Activated T-cell treated with anti-CD3 and anti-CD28 coated beads for 24 hours (primary cell): ENCODE data around the gene CWF19L1.
"Not testable (repeated sequence)": the region's sequence is repeated elsewhere in the genome, so short reads cannot be mapped to it uniquely, and the experiment has no call there.

Experiments used
- DNase-seq: peaks from one replicate; pipeline ENCODE4 v3.0.0-alpha.2; 2020; ENCODE audit warnings: low read depth

Gene CWF19L1

DNA sequence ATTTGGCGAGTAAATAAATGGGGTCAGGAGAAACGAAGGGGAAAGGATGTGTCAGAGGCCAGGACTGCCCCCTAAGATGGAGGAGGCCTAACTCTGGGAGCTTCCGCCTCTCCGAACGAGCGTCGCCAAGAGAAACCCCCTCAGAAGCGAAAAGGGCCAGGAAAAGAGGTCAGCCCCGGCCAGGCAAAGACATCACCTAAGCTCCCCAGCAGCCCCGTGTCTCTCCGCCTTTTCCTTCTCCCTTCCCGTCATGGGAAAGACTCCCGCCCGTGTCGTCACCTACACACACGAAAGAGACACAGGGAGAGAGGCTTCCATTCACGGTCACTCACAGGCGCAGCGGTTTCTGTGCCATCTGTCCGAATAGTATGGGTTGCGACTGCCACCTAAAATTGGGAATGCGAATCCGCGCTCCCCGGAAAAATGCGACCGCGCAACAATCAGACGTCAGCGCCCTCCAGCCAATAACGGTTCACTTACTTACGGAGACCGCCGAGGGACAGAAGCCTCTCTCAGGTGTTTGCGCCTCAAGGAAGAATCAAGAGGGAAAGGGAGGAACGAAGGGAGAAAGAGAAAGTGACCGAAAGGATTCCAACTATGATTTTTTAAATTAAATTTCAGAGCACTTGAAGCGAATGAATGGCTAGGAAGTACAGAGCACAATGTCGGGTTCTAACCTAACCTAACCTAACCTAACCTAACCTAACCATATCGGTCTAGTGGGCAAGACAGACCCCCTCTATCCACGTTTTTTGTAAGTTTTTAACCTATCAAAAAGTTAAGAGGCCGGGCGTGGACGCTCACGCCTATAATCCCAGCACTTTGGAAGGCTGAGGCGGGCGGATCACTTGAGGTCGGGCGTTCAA, at the start of gene CWF19L1:
CWF19L1 (minus strand) TSS at position 400 of the 866 bp plus-strand sequence; CDS start at position 355, 45 bp downstream.
- DNase-seq = peak; percentile 66

DNA sequence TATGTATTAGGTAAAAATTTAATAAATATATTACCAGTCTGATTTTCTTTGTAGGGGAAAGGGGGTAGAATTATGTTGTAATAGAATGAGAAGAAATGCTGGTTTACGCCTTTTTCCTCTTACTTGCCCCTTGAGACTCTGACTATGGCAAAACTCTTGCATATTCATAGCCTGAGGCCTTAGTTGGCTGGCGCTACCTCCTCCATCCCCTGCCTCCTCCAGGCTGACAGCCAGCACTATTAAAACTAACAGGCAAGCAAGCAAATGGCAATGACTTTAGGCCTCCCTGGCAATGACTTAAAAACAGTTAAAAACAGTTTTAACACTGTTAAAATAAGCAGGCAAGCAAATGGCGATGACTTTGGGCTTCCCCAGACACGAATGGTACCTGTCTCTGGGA, 48.2 kb upstream of the CWF19L1 start:
- no peak for DNase-seq

DNA sequence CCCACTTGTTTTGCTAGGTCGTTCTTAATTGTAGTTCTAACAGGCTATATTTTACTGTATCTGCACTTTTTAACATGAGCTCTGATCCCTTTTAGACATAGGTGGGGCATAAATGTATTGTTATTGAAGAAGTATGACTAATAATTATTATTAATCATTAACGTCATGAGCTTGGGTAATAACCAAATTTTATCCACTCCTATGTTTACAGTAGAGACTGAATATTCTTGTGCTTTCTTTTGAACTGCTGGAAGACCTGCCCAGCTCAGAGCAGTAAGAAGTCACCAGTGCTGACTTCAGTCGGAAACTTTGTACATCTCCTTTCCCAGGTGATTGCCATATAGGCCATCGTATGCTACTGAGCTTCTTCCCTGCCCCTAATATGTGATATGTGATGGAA, 43.9 kb upstream of the CWF19L1 start:
- DNase-seq = no peak

DNA sequence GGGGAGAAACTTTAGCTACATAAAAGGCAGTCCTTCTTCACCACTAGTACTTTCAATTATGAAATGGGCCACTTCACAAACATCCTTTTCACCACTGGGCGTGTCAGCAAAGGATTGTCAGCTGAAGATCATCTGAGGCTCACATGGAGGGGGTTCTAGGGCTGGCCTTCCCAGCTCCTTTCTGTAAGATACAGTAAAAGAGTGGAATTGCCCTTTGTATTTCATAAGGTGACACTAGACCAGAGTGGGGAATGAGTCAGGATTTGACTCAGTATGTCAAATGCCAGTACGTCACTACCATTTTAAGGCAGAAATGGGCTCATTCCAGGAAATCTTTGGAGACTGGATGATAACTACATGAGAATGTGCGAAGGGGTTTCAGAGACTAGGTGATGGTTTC, 40.2 kb upstream of the CWF19L1 start:
- DNase-seq = no peak

DNA sequence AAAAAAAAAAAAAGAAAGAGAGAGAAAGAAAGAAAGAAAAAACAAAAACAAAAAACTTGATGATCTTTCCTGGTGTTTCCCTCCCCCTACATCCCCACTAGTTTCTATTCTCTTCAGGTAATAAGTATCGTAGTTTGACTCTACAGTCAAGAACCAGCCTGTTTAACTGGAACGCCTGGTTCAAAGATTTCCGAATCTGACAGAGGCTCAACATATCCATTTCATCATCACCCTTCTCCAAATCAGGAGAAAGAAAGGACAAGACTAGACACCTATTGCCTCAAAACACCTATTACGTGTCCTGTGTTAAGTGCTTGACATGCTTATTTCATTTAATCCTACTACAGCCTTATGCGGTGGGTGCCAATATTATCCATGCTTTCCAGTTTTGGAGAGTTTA, 39.4 kb upstream of the CWF19L1 start:
- no peak for DNase-seq

DNA sequence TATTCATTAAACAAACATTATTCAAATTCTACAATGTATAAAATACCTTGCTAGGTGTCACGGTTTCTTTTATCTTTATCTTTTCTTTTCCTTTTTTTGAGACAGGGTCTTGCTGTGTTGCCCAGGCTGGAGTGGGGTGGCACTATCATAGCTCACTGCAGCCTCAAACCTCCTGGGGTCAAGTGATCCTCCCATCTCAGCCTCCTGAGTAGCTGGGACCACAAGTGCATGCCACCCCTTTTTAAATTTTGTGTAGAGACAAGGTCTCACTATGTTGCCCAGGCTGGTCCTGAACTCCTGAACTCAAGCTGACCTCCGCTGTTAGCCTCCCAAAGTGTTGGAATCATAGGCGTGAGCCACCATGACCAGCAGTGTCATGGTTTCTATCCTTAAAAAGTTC, 37.0 kb upstream of the CWF19L1 start:
- DNase-seq = no peak

DNA sequence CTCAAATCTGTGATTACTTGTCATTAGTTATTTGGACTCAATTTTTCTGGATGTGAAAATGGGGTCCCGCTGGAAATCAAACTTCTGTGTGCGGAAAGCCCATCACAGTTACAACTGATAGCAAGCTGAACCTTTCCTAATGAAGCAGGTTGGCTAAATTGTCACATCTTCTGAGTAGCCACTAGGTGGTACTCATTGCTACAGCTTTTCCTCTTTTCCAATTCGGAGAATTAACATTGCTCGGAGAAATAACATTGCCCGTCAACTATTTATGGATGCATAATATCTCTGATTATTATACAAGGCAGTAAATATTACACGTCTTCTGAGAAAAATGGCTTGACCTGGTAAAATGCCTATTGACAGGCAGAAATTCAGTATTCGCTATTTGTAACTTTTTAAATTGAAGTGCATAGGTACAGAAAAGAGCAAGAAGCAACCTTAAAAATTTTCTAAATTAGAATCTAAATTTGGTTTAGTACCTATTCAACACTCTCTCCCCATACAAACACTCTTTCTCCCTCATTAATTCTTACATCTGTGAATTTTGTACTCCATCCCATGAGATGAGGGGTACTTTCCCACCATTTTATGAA, 36.4 kb upstream of the CWF19L1 start:
- no peak for DNase-seq

DNA sequence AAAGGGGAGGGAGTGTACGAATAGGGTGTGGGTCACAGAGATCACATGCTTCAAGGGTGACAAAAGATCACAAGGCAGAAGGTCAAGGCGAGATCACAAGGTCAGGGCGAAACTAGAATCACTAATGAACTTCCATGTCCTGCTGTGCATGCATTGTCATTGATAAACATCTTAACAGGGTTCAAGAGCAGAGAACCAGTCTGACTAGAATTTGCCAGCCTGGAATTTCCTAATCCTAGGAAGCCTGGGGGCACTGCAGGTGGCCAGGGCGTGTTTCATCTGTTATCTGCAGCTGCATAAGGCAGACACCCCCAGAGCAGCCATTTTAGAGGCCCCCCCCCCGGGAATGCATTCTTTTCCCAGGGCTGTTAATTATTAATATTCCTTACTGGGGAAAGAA, 33.7 kb upstream of the CWF19L1 start:
- DNase-seq = not testable (repeated sequence)

DNA sequence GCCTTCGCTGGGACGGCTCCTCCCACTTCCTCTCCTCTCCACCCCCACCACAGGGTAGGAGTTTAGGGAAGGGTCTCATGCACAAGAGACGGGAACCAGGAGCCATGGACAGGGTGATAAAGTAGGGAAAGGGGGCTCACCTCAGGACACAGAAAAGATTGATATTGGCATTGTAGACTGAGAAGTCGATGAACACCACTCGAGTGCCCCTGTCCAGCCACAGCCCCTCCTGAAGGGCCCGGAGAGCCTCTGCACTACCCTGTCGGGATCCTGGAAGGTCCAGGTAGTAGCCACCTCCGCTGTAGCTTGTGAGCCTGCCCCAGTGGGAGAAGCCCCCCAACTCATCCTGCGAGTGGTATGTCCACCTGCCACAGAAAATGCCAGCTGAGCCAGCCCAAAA, 29.8 kb upstream of the CWF19L1 start:
- DNase-seq = no peak

DNA sequence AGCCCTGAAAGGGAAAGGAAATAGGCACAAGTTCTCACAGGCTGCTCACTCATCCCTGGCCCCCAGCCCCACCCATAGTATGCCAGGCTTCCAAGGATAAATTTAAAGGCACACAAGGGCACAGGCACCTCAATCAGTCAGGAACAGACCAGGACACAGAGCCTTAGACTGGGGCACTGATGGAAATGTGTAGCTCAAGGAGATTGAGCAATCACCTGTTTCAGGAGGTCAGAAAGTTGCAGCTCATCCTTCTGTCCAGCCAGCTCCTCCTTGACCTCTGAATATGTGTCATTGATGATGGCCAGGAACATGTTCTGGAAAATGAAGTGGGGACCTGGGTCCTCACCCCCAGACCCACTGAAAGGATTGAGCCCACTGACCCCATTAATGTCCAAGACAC, 25.6 kb upstream of the CWF19L1 start:
- DNase-seq = no peak

DNA sequence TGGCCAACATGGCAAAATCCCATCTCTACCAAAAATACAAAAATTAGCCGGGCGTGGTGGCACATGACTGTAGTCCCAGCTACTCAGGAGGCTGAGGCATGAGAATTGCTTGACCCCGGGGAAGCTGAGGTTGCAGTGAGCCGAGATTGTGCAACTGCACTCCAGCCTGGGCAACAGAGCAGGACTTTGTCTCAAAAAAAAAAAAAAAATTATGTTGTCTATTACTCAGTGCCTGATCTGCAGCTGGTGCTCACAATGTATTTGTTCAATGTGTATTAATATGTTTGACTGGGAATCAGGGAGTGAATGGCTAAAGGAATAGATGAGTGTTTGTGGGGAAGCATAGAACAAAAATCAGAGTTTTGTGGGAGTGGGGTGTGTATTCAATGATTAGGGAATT, 24.9 kb upstream of the CWF19L1 start:
- DNase-seq = not testable (repeated sequence)

DNA sequence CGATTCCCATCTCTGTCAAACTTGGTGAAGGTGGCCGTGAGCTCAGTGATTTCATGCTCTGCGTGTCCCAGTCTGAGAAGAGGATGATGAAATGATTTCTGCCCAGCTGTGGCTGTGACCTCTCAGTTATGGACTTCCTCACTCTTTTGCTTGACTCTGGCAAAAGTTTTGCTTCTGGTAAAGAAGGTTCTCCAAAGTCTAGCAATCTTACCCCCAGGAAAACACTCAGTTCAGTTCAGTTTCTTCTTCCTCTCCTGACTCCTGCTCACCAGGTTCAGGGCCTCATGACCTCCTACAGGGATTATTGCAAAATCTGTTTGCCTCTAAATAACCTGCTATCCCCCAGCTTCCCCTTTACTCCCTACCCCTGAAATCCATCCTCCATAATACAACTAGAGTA, 23.9 kb upstream of the CWF19L1 start:
- no peak for DNase-seq

DNA sequence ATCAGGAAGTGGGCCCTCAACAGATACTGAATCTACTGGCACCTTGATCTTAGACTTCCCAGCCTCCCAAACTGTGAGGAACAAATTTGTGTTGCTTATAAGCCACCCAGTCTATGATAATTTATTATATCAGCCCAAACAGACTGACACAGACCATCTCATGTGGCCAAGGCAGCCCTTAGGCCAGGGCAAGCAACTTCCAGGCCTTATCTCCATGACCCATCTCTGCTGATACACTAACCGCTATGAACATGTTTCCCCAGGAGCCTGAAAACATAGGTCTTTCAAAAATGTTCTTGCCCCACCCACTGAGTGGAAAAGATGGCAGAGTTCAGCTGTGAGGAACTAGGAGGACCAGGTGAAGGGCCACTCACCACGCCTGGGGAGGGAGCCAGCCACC, 22.2 kb upstream of the CWF19L1 start:
- DNase-seq = no peak

DNA sequence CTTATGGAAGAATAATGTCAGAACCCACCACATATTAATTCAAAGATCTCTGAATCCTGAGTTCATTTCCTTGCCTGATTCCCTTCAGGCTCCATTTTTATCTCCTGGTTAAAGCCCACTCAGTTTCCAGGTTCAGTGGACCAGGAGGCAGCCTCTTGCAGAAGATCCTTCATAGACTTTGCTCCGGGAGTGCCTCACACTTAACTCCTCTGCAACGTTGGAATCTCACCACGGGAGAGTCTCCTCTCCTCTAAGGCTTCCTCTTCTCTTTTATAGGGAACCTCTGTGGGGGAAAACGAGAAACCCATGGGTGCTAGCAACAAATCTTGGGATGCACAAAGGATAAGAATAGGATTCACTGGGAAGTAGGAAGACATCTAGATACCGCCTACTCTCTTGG, 20.8 kb upstream of the CWF19L1 start:
- no peak for DNase-seq

DNA sequence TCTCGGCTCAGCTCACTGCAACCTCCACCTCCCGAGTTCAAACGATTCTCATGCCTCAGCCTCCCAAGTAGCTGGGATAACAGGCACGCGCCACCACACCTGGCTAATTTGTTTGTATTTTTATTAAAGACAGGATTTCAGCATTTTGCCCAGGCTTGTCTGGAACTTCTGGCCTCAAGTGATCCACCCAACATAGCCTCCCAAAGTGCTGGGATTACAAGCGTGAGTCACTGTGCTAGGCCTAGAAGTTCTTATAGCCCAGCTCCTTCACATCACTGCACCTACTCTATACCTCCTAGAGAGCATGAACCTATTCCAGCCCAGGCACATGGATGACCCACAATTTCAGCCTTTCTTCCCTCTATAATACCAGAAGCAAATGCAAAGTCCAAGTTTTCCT, 20.3 kb upstream of the CWF19L1 start:
- DNase-seq = no peak

DNA sequence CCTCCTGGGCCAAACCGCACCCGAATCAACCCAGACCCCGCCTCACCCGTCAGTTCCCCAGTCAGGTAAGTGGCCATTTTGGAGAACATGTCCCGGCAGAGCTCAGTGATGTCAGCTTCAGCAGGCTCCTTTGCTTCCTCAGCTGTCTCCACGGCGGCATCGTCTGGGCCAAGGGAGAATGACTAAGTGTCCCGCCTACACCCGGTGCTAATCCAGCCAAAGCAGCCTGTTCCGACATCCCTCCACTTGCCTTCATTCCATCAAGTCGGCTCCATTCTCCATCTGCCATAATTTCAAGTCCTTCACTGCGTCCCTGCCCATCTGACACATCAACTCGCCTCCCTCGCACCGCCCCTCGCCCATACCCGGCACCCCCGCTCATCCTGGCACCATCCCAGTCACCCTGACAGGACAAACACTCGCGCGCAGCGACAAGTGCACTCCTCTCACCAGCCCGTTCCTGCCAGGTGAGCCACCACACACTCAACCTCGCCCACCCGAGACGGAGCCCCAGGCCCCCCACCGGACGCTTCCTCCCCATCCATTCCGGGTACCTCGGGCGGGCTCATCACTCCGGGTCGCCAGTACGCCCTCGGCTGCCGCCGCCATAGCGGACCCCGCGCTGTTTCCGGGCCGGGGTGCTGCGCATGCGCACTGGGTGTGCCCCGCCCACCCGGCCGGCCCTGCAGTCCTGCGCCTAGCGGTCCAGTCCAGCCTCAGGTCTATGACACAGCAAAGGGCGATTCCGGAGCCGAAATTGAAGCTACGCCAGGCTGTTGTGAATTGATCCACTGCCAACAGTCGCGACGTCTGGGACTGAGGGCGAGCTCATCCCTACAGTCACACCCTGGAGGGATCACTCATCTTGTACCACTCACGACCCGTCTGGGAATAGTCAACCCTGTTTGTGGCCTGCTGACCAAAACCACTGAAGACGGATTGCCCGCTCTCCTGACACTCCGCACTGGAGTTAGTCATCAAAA, 18.9 kb upstream of the CWF19L1 start, which contains the start of gene BLOC1S2:
BLOC1S2 (minus strand) TSS at position 630 of the 983 bp plus-strand sequence; CDS start at position 609, 21 bp downstream.
- DNase-seq = peak; percentile 84

DNA sequence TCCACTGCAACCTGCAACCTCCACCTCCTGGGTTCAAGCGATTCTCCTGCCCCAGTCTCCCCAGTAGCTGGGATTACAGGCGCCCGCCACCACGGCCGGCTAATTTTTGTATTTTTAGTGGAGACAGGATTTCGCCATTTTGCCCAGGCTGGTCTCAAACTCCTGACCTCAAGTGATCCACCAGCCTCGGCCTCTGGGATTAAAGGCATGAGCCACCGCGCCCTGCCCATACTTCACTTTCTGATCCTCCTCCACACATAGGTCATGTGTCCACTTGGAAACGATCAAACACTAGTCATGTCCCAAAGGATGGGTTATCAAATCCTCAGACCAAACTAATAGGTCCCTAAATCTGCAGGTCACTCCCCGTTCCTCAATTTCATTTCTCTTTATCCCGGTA, 17.9 kb upstream of the CWF19L1 start:
- not testable (repeated sequence) for DNase-seq

DNA sequence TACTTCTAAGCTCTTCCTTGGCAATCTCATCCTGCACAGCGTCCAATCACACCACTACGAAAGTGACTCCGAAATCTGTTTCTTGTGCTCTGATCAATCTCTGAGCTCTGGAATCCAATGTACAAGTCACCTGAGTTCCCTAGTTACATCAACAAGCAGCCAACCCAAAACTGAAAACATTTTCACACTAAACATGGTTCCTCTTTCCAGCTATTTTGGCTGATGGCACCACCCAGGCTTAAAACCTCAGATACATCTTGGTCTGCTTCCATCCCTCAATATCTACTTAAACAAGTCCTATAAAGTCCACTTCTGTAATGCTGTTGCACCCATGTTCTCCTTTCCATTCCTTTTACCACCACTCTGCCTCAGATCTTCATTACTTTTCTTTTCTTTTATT, 15.5 kb upstream of the CWF19L1 start:
- no peak for DNase-seq

DNA sequence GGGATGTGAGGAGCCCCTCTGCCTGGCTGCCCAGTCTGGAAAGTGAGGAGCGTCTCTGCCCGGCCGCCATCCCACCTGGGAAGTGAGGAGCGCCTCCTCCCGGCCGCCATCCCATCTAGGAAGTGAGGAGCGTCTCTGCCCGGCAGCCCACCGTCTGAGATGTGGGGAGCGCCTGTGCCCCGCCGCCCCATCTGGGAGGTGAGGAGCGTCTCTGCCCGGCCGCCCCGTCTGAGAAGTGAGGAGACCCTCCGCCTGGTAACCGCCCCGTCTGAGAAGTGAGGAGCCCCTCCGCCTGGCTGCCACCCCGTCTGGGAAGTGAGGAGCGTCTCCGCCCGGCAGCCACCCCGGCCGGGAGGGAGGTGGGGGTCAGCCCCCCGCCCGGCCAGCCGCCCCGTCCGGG, 9.5 kb upstream of the CWF19L1 start:
- not testable (repeated sequence) for DNase-seq

DNA sequence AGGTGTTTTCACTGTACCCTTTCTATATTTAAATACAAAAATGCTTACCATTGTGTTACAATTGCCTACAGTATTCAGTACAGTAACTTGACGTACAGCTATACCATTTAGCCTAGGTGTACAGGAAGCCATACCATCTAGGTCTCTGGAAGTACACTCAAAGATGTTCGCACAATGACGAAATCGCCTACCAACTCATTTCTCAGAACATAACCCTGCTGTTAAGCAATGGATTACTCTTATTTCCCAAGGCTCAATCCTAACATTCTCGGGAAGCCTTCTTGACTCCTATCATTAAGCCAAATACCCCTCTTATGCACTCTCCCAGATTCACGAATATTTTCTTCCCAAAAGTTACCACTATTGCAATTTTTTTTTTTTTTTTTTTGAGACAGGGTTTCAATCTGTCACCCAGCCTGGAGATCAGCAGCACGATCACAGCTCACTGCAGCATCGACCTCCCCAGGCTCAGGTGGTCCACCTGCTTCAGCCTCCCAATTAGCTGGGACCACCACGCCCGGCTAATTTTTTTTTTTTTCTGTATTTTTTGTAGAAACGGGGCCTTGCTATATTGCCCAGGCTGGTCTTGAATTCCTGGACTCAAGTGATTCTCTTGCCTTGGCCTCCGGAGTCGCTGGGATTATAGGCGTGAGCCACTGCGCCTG, 1.5 kb downstream of the CWF19L1 start:
- DNase-seq = no peak

DNA sequence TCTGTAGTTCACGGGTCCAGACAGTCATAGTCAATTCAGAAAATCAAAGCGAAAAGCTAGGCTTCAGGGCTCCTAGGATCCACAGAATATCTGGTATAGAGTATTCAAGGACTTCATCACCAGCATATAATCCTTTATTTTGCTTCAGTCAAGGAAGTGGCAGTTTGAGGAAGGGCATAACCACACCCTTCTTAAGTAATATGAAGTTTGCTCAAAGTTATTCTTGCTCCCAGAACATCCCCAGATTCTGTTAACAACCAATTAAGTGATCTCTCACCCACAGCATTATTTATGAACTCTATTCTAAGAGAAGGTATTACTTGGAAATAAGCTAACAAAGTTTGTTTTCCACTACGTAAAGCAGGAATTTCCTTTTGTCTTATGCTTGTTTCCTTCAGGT, 13.2 kb downstream of the CWF19L1 start:
- no peak for DNase-seq

DNA sequence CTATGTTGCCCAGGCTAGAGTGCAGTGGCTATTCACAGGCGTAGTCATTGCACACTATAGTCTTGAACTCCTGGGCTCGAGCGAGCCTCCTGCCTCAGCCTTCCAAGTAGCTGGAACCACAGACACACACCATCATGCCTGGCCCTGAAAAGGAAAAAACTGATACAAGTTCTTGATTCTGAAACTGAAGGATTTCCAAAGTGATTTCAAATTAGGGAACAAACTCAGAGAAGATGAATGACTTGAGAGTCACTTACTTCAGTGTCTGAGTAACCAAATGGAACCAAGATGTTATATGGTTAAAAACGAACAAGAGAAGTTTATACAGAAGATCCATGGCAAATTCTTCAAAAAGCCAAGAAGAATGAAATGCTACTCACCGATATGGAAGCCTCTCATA, 14.4 kb downstream of the CWF19L1 start:
- no peak for DNase-seq
